Eye (tissue), 1 donor: ENCODE measurements around the gene LIMS3.
"Not testable (repeated sequence)": the region's sequence is repeated elsewhere in the genome, so short reads cannot be mapped to it uniquely, and the experiment has no call there.

Experiments
- DNase-seq: peaks from one replicate; pipeline ENCODE4 v3.0.0-alpha.2; 2015

The LIMS3 gene

GRCh38 chr2:109927803-109928202, 29.3 kb downstream of the LIMS3 start:
- not testable (repeated sequence) for DNase-seq

GRCh38 chr2:109929222-109929621, 30.7 kb downstream of the LIMS3 start:
- DNase-seq, result not testable (repeated sequence)

- DNase-seq, result not testable (repeated sequence)
Observed at GRCh38 chr2:109936534-109936933, 38.0 kb downstream of the LIMS3 start.

- DNase-seq, result not testable (repeated sequence)
Observed at GRCh38 chr2:109945362-109945761, 46.9 kb downstream of the LIMS3 start.

- not testable (repeated sequence) for DNase-seq
Observed at GRCh38 chr2:109947262-109947958, 48.9 kb downstream of the LIMS3 start.

- not testable (repeated sequence) for DNase-seq
Observed at GRCh38 chr2:109947959-109948520, 49.6 kb downstream of the LIMS3 start.

GRCh38 chr2:109950146-109950843, 51.8 kb downstream of the LIMS3 start:
- not testable (repeated sequence) for DNase-seq

GRCh38 chr2:109963942-109964341, 65.5 kb downstream of the LIMS3 start:
- DNase-seq, result not testable (repeated sequence)

GRCh38 chr2:109965482-109965881, 67.0 kb downstream of the LIMS3 start:
- not testable (repeated sequence) for DNase-seq

- DNase-seq, result not testable (repeated sequence)
Observed at GRCh38 chr2:109966107-109966736, 67.7 kb downstream of the LIMS3 start.

- DNase-seq, result not testable (repeated sequence)
Observed at GRCh38 chr2:109966858-109967257, 68.4 kb downstream of the LIMS3 start.

GRCh38 chr2:109969864-109970263, 71.4 kb downstream of the LIMS3 start:
- not testable (repeated sequence) for DNase-seq

- DNase-seq, result not testable (repeated sequence)
Observed at GRCh38 chr2:109971710-109972109, 73.2 kb downstream of the LIMS3 start.
